Cerebellar cortex (tissue), 1 donor: ENCODE results near the gene OLFML2B.
"Not testable (repeated sequence)": the region's sequence is repeated elsewhere in the genome, so short reads cannot be mapped to it uniquely, and the experiment has no call there.

Experiments used
- DNase-seq: peaks from one replicate; pipeline ENCODE4 v3.0.0-alpha.2; 2015; ENCODE audit warnings: low spot score

The OLFML2B gene

DNA sequence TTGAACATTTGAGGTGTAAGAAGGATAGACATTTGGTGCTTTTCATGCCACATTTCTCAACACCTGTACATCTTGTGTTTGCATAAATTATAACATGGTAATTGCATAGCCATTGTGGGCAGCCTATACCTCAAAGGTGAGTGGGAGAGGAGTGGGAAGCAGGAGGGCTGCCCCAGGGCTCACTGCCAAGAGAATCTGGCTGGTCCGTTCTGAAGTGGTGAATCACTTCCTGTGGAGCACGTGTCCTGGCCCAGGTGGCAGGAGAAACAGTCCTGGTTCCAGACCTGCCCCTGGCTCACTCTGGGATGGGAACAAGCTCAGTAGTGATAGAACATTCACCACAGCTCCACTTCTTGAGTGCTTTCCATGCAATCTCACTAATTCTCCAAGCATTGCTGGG, 11.6 kb upstream of the OLFML2B start:
- no peak for DNase-seq

DNA sequence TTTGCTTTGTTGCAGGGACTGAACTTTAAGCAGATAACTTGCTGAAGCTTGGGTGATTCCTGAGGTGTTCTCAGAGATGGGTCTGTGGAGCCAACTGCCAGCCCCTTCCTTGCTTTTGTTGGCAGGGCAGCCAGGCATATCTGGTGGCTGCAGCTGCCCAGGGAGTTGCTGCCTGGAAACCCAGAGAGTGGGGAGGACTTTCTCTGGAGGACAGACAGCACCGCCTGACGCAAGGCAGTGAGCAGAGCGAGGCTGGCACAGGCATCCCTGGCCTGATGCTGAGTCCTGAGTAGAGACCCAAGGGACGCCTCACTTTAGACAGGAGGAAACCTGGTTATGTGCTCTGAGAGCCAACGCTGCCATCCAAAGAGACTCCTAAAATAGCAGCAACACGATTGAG, 9.8 kb upstream of the OLFML2B start:
- no peak for DNase-seq

DNA sequence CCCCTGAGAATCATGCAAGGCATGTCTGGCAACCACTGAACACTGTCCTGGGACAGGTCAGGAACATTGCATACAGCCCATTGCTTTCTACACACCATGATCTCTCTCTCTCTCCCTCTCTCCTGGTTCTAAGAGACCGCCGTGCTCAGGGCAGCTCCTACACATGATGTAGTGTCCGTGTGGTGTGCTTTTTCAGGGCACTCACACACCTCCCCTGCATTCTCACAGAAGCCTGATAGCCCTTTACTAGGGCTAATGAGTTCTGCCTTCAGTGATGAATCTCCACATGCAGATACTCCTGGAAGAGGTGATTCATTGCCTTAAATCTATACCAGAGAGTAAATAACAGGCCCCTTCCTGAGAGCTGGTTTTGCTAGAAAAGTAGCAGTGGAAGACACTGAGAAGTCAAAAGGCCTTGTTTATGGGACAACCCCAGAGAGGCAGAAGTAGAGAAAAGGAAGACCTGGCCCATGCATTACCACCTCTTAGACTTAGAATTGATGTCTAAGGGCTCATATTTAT, 7.2 kb upstream of the OLFML2B start:
- DNase-seq = no peak

DNA sequence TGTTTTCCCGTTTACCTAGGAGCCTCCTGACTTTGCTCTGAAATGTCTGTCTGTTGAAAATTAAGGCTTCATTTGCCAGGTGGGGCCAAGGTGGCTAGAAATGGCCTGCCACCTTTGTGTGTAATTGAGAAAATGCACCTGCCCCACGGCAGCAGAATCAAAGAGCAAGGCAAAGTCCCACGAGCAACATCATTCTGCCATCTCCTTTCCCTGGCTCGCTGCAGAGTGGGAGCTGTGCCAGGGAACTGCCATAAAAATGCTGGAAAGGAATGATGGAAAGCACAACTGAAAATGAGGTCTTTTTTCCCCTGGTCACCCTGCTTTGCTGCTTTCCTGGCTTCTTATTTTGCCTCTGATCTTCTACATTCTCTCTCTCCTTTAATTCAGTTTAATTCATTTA, 5.5 kb upstream of the OLFML2B start:
- no peak for DNase-seq

DNA sequence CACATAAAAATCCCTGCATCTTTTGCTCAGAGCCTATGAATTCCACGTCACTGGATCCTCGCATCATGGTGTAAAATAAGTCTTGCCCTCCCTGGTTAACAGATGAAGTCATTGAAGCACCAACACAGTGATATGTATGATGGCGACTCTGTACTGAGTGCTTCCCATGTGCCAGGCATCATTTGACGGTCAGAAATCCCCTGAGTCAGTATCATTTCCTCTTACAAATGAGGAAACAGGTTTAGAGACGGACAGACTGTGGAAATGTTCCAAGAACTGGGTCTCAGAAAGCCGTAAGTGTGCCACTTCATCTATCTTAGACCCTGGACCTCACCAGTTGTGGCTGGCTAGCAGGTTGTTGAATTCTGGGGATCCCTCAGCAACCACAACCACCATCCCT, 5.1 kb upstream of the OLFML2B start:
- DNase-seq = no peak

DNA sequence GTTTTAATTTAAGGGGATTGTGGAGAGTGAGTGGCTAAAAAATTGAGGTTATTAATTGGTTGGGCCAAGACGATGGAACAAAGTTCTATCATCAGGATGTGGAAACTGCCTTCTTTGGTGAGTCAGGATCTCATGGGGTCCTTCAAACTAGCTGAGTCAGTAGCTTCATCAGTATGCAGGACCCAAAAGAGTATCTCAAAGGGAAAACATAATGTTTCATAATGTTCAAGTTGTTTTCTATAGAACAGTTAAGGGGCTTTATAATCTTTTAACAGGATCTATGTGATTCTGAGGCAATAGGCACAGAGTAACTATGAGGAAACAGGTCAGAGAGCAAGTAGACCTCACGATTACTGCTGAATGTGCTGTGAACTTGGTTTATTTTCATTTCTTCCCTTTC, 3.2 kb upstream of the OLFML2B start:
- DNase-seq = no peak

DNA sequence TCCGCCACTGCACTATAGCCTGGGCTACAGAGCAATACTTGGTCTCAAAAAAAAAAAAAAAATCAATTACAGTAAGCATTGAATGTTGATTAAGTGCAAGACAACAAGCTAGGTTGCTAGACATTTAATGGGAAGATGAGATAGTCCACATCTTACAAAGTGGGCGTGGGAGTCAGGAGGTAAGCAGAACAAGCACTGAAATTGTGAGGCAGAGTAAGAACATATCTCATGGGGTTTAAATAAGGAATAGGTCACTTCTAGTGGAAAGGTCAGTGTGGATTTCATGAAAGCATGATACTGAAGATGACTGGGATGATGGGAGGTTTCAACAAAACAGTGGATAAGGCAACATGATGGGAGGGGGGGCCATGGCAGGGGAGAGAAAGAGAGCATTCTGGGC, 1.9 kb upstream of the OLFML2B start:
- DNase-seq = no peak

DNA sequence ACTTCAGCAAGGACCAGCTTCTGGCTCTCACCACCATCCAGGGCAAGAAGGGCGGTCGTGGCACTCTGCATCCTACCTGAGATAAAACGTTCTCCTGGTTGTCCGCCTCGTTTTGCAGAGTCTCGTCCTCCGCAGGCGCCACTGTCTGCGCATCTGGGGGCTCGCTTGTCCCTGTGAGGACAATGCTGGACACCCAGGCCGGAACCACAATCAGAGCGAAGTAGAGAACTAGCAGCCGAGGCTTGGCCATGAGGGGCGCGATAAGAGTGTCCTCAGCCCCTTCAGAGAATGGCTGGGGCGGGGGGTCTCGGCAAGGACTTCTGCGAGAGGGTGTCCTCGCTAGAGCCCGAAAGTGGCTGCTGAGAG, 505 bp downstream of the OLFML2B start:
- no peak for DNase-seq

DNA sequence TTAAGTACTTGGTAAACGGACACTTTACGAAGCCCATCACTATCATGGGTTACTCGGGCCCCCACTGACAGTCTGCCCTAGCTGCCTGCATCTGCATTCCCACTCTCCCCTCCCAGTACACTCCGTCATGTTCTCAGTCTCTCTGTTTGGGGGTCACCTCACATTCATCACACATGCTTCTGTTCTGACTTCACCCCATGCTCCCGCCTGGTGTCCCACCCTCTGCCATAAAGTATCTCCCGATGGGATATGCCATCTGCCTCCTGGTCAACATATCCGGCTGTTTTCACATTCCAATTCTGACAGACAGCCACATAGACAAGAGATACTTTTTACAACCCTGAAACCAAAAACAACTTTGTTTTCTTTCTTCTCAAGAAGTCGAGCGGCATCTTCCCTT, 1.0 kb downstream of the OLFML2B start:
- no peak for DNase-seq

DNA sequence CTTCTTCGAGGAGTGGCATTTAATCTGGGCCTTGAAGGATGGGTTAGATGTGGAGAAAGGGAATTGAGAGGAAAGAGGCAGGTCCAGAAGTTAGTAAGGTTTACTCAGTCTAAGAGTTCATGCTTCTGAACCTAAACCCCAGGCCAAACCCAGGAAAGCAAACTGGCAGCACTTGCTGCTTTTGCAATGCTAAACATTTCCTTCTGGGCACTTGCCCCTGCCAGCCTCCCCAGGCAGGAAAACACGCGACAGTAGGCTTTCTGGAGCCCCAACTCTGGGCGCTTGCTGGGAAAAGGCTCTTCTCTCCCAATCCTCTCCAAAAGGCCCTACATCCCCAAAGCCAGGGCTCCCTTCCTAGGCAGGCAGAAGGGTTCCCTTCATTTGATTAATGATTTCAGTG, 2.5 kb downstream of the OLFML2B start:
- no peak for DNase-seq

DNA sequence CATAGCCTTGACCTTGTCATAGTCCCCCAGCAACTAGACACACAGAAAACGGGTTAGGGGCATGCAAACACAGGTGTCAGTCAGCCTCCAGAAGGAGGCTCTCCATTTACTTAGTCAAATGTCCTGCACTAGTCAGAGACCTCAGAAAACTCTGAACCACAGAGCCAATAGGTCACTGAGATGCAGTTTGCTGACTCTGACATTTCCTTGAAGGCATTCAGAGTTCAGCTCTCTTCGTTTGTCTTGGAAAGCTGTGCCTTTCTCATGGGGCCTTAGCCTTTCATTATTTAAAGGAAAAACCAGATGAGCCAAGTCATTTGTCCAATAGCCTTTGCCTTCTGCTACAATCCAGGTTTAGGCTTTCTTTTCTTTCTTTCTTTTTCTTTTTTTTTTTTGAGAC, 3.5 kb downstream of the OLFML2B start:
- no peak for DNase-seq

DNA sequence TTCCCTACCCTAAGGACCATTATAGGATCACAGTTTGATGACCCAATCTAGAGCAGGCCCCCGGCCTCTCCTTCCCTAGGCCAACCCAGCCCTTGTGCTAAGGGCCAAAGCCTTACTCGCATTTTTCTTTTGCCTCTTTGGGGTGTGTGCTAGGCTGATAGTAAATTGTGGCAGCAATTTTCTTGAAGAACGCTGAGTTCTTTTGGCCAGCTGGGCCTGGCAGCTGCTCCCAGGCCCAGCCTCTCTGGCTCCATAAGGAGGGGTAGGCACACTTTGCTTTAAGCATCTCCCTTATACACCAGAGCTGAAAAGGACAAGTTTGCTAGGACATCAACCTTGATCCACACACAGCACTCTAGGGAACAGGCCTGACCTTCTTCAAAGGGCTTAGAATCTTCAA, 4.2 kb downstream of the OLFML2B start:
- DNase-seq = no peak

DNA sequence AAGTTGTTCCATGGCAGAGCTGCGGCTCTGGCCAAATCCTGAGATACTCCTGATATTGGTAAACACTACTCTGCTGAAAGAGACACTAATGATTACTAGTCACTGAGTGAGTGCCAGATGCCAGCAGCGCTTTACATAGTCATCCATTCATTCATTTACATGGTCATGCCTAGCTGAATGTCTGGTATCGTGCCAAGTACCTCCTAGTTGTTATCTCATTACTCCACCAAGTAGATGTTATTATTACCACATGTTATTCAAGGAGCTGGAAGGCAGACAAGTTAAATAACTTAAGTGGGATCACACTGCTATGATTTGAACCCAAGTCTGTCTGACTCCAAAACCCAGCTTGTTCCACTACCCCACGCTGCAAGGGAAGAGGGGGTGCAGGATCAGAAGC, 4.7 kb downstream of the OLFML2B start:
- DNase-seq = no peak

DNA sequence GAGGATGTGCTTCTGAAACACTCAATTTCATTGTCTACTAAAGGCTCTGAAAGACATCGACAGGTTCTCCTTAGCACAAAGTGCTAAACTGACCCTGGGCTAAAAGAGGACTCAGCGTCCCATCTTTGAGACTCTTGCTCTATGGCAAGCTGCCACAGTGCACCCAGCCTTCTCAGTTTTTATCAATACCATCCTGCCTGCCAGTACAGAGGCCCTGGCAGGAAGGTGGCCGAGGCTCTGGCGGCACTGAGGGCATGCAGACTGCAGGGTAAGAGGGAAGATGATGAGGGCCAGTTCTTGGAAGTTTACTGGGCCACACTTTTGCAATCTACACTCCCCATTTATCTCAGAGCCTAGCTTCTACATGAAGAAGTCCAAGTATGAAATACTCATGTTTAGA, 5.3 kb downstream of the OLFML2B start:
- no peak for DNase-seq

DNA sequence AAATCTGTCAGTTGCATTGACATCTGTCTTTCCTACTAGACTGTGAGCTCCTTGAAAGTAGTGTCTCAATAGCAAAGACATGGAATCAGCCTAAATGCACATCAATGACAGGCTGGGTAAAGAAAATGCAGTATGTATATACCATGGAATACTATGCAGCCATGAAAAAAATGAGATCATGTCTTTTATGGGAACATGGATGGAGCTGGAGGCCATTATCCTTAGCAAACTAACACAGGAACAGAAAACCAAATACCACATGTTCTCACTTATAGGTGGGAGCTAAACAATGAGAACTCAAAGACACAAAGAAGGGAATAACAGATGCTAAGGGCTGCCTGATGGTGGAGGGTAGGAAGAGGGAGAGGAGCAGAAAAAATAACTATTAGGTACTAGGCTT, 5.9 kb downstream of the OLFML2B start:
- DNase-seq = not testable (repeated sequence)

DNA sequence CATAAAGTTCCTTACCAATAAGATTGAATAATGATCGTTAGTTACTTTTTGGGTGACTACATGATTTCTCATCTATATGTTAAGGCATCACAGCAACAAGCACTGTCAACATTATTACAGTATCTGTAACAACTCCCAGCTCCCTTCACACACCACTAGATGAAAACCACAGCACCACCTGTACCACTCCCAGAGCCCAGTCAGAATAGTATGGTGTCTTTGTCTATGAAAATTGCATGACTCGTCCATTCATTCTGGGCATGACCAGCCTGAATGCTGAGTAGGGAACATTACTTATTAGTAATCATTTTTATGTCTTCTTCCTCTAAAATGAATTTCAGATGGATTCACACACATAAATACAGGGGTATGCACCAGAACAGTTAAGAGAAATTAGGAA, 7.0 kb downstream of the OLFML2B start:
- no peak for DNase-seq

DNA sequence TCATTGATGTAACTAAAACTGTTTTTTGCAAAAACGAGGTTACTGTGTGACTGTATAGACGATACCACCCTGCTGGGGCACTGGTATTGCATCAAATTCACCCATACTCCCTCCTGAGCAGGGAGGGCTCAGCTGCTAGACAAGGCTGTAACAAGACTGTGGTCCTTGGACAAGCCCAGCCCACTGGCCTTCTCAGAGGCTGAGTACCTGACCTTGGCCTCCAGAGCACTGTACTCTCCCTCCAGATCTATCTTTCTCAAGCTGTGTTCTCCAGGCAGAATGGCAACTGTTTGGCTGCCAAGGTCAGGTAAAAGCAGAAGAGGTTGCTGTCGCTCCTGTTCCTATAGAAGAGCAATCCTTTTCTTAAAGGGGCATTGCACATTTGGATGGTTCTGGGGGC, 8.5 kb downstream of the OLFML2B start:
- DNase-seq = no peak

DNA sequence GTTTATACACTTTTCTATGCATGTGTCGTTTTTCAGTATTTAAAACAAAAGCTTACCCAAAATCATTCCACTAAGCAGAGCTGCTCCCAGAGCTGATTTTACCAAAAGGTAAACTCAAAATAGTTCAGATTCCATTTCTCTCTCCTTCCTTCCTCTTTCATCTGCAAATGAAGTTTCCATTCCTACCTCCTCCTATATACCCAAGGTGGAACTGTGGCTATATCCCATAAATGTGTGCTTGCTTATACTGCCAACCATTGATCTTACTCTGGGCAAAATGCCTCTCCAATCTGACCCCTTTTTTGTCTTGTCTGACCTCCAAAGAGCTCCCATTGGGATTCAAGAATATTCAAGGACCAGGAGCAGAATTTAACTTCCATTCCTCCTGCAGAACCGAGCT, 9.5 kb downstream of the OLFML2B start:
- no peak for DNase-seq

DNA sequence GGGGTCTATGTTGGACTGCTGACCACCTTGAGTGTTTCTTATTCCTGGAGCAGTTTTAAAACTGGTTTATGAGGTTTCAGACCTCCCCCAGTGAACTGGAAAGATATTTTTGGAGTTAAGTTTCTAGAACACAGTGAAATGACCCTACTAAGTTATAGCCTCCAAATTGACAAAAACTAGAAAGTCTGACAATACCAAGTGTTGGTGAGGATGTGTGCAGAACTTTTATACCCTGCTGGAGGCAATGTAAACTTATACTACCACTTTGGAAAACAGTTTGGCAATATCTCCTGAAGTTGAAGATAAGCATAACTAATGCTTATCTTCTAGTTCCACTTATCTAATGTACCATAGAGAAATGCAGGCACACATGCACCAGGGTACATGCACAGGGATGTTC, 10.4 kb downstream of the OLFML2B start:
- DNase-seq = no peak

DNA sequence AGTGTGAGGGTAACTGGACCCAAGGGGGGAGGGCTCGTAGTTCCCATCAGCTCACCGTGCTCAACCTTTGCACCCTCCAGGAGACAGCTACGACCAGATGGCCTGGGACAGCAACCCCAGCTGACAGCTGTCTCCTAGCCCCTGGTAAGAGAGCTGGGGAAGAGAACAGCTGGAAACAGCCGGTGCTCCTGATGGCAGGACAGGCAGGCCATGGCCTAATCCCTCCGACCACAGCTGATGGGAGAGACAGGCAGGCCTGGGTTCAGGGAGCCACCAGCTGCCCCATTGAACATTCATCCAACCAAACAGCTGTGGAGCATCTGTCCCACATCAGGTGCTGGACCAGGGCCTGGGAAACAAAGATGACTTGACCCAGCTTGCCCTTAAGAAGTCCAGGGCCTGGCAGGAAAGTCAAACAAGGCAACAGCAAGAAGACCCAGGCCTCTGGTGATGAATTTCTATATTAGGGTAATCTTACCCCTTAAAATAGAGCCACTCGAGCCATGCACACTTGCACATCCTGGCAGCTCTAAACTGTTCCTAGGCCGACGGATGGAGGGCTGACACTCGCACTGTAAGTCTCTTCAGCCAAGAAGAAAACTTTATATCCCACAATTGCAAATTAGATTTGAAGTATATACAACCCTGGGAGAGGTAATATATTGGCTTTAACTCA, 12.2 kb downstream of the OLFML2B start:
- no peak for DNase-seq

DNA sequence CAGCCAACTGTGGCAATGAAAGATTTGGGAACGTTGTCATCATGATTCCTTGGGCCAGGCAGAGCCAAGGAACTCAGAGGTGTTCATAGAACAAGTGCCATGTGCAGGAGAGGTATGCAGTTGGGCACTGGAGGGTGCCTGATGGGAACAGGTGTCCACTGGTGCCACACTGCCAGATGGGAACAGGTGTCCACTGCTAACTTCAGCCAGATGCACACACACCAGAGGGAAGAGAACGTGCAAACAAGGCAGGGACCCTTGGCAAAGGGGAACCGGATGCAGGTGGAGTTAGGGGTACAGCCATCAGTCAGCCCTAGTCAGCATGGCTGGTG, 13.5 kb downstream of the OLFML2B start:
- no peak for DNase-seq

DNA sequence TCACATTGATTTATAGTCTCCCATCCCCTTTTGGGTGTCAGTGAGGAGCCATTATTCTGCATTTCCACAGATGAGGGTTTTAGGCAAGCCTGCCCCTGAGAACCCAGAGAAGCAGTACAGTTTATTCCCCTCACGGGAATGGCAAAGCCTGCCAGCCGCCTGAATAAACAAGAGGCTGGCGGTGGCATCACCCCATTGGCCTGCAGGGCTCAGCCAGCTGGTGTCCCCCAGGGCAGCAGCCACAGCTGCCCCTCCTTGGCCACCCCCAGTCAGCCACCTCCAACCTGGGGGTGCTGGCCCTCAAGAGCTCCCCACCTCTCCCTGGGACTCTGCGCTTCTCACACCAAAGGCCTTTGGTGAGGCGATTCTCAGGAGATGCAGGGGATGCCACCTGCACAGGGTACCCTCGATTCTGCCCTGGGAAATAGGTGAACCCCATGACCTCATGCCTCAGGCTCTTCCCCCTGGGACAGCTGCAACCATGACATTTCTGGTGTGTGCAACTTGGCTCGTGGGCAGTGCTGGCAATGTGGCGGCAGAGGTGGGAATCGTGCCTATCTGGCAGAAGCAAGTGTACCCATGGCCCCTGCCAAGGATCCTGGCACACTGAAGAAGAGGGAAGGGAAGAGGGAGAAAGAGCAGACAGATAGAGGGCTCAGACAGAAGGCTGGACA, 14.0 kb downstream of the OLFML2B start:
- no peak for DNase-seq

DNA sequence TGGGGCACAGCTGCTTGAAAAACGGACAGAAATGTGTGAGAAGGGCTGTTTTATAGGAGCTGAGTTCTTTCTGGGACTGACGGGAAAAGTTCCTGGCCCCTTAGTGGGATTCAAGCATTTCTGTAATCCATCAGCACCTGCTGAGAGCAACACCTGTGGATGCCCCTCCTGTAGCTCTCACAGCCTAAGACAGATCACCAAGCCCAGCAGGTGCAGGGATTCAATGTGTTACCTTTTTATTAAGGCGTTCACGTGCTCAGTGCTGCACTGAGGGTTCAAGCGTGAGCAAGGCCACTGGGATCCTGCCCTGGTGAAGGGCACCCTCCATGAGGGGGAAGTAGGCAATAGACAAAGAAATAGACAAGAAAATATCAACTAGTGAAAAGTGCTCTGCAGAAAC, 14.9 kb downstream of the OLFML2B start:
- DNase-seq = no peak

DNA sequence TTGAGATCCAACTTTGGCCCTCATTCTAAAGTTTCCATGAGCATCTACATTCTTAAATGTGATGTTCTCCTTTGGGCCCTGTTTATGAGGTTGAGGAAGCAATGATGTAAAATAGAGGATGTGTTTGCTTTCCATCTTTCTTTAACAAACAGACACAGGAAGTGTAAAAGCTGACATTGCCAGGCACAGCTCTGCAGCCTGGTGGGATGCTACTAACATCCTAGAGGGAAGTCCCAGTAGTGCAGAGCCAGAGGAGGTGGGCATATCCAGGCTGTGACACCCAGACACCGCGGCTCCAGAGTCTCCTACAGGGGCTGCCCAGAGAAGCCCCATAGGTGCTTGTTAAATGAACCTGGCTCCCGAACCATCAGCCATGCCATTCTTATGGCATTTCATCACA, 16.2 kb downstream of the OLFML2B start:
- DNase-seq = no peak
